NOMO-1 (cell line): ENCODE measurements around the gene BUD31.
"Not testable (repeated sequence)": the region's sequence is repeated elsewhere in the genome, so short reads cannot be mapped to it uniquely, and the experiment has no call there.

Experiments used
- DNase-seq, 2 experiments: peaks; one replicate each; lab custom pipeline; 2025; ENCODE audit not compliant: unreplicated experiment in 2 of 2; lab: John Stamatoyannopoulos, UW

BUD31 gene

GRCh38 chr7:99408379-99409191 lies at the start of gene BUD31, which contains the start of gene PDAP1:
BUD31 (plus strand) TSS chr7:99408969; CDS start chr7:99411093, 2,124 bp downstream.
PDAP1 (minus strand) TSS chr7:99408597; CDS start chr7:99408548, 49 bp downstream.
- DNase-seq, result peak; percentile 97 to 99

GRCh38 chr7:99359465-99360154 lies 49.2 kb upstream of the BUD31 start:
- no peak for DNase-seq

DNA sequence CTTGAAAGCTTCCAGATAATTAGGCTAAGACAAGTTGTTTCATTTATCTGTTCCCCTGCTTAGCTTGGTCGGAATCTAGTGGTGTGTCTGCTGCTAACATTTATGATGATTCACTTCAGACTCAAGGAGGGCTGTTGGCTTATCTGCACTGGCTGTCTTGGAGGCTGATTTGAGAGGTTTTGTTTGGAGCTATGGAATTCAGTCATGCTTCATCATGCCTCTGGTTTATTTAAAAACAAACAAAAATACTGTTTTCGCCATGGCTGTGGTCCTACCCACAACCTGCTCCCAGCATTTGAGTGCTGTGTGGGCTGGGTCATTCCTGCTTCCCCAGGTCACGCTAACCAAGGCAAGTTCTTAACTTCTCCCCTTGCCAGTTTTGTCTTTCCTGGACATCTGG lies 46.0 kb upstream of the BUD31 start:
- DNase-seq, result no peak

GRCh38 chr7:99363286-99363685 lies 45.5 kb upstream of the BUD31 start:
- DNase-seq, result no peak

DNA sequence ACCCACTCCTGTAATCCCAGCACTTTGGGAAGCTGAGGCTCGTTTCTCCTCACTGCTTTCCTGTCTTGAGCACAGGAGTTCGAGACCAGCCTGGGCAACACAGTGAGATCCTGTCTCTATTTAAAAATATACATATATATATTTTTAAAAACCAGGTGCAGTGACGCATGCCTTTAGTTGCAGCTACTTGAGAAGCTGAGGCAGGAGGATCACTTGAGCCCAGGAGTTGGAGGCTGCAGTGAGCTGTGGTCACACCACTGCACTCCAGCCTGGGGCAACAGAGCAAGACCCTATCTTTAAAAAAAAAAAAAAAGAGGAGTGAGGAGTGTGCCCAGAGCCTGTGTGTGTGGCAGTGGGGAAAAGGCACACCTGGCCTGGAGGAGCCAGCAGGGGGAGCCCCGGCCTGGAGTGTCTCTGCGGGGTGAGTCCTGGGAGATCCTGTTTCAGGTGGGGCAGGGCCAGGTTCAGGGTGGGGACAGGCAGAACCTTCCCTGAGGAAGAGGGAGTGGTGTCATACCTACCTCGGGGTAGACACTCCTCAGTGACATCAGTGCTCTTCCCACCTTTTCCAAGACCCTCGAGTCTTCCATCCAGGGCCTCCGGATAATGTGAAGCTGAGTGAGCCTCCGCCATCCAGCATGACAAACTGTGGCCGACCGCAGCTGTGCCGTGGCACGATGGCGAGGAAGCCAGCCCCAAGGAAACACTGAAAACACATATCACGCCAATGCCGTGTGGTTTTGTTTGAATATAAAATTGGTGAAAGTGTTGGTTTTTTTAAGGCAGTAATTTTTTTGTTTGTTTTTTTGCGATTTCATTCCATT lies 43.2 kb upstream of the BUD31 start:
- no peak for DNase-seq

DNA sequence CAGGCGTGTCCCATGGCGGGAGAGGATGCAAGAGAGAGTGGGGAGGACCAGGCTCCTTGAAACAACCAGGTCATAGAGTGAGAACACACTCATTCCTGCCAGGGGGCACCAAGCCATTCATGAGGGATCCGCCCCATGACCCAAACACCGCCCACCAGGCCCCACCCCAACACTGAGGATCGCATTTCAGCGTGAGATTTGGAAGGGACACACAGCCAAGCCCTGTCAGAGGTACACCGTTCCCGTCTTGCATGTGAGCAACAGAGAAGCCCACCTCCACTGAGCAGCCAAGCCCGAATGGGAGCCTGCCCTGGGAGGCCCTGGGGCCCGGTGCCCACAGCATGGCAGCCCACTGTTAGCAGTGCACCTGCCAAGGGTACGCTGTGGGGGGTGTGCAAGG lies 42.1 kb upstream of the BUD31 start:
- DNase-seq, result no peak

DNA sequence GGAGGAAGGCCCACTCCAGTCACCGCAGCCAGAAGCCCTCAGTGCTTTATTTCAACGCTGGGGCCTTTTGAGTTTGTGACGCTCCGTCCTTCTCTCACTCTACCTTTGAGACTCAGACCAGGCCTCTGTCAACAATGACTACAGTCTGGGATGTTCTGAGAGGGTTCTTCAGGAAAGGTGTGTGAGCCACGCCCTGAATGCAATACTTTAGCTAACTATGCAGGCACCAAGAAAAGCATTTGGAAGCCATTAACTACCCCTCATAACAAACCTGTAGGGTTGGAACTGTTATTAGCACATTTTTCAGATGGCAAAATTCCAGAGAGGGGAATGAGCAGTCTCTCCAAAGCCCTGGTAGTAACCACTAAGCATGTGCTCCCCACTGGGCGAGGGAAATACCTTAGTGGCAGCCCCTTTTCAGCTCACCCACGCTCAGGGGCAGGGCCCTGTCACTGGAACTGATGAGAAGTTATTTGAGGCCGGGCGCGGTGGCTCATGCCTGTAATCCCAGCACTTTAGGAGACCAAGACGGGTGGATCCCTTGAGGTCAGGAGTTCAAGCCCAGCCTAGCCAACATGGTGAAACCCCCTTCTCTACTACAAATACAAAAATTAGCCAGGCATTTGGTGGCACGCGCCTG lies 39.9 kb upstream of the BUD31 start:
- no peak for DNase-seq

DNA sequence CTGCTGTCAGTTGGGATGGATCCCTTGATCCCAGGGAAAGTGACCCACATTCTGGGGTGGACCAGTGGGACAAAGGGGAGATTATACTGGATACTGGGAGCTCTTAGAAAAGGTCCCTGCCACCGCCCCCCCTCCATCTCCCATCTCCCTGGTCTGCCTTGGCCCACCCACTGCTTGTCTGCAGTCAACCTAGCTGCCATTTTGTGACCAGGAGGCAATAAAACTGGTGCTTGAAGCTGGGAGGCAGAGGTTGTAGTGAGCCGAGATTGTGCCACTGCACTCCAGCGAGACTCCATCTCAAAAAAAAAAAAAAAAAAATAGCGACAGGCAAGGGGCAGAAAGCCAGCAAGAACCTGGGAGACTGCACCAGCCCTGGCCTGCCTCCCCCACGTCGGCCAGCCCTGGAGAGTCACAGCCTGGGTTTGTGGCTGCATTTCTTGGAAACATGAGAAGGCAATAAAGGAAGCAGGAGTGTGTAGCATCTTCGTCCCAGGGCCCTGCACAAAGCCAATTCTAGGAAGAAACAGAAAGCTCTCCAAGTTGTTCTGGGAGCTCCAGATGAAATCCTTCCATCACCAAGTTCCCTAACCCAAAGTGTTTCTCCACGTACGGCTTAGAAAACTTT lies 38.9 kb upstream of the BUD31 start:
- no peak for DNase-seq

- DNase-seq, result no peak
These were observed 37.3 kb upstream of the BUD31 start for GRCh38 chr7:99371376-99371920.

GRCh38 chr7:99372275-99373090 lies 36.3 kb upstream of the BUD31 start:
- DNase-seq, result peak in 1 of 2 experiments; percentile 35

GRCh38 chr7:99373091-99374066 lies 35.4 kb upstream of the BUD31 start:
- no peak for DNase-seq

- DNase-seq, result peak; percentile 86 to 96
These were observed 34.4 kb upstream of the BUD31 start, which contains the start of gene ARPC1B for GRCh38 chr7:99374111-99375064. ARPC1B (plus strand) TSS chr7:99374730; CDS start chr7:99385715, 10,985 bp downstream.

GRCh38 chr7:99375070-99375807 lies 33.5 kb upstream of the BUD31 start:
- DNase-seq, result peak; percentile 81 to 86

DNA sequence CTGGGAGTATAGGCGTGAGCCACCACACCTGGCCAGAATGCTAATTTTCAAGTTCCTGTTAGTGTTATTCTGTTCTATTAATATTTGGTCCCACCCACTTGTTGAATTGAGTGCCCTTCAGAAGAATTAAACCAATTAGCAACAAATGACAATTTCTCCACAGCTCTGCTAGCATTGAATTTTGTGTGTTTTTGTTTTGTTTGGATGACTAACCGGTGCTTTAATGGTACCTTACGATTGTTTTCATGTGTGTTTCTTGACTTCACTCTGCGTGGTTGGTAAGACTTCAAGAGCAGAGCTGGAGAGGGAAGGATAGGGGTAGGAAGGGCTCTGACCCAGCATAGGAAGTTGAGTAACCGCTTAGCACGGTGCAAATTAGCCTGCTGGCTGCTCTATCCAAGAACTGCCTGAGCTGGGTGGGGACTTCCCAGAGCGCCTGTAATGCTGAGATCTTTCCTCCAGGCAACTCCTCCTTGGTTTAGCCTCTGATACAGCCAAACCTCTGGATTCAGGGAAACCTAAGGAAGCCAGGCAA lies 29.7 kb upstream of the BUD31 start:
- peak; percentile 97 to 98 for DNase-seq

- not testable (repeated sequence) for DNase-seq
These were observed 29.1 kb upstream of the BUD31 start for GRCh38 chr7:99379693-99380031.
